Activated CD4-positive, alpha-beta T cell treated with anti-CD3 and anti-CD28 coated beads for 4 hours (primary cell): Measurements from ENCODE around the gene PI4KA.
"Not testable (repeated sequence)": the region's sequence is repeated elsewhere in the genome, so short reads cannot be mapped to it uniquely, and the experiment has no call there.

Experiments
- DNase-seq, 2 donors: peaks; one replicate each; pipeline ENCODE4 v3.0.0-alpha.2; 2020

Gene PI4KA

DNA sequence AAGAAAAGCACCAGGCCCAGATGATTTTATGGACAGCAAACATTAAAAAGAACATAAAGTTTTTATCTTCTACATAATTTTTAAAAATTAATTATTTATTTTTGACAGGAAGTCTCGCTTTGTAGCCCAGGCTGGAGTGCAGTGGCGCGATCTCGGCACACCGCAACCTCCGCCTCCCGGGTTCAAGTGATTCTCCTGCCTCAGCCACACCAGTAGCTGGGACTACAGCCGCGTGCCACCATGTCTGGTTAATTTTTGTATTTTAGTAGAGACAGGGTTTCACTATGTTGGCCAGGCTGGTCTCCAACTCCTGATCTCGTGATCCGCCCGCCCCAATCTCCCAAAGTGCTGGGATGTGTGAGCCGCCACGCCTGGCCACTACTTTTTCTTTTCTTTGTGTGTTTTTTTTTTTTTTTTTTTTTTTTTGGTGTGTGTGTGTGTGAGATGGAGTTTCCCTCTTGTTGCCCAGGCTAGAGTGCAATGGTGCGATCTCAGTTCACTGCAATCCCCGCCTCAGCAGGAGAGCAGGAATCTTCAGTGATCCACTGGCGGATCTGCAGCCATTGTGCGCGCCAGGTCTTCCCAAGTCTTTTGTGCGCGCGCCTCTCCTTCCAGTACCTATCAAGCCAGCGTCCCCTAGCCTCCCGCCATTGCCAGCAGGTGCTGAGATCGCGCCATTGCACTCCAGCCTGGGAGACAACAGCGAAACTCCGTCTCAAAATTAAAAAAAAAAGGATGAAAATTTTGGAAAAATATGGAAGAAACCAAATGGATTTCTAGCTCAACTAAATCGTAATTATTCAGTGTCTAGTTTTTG is 171.0 kb downstream of the PI4KA start:
- not testable (repeated sequence) for DNase-seq

DNA sequence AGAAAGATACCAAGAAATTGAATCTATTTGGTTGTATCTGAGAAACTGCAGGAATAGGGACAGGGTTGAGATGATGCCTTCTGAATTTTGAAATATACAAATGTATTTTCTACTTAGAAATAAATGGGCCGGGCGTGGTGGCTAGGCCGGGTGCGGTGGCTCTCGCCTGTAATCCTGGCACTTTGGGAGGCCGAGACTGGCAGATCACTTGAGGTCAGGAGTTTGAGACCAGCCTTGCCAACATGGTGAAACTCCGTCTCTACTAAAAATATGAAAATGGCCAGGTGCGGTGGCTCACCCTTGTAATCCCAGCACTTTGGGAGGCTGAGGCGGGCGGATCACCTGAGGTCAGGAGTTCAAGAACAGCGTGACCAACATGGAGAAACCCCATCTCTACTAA is 172.8 kb downstream of the PI4KA start:
- not testable (repeated sequence) for DNase-seq

DNA sequence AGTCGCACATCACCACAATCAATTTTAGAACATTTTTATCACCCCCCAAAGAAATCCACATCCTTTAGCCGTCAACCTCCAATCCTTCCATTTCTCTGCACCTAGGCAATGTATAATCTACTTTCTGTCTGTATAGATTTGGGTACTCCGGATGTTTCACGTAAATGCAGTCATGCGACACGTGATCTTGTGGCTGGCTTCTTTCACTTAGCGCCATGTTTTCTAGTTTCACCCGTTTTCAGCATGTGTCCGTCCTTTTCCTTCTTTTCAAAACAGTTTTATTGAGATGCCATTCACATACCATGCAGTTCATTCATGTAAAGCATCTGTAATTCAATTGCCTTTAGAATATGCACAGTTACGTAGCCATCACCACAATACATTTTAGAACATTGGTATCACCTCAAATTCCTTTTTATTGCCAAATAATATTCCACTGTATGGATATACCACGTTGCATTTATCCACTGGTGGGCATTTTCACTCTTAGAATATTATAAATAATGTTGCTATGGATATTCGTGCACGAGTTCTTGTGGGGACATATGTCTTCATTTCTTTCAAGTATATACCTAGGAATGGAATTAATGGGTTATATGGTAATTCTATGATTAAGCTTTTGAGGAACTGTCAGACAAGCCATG is 179.7 kb downstream of the PI4KA start:
- DNase-seq, result not testable (repeated sequence)

GRCh38 chr22:20677684-20678242 is 180.8 kb downstream of the PI4KA start:
- DNase-seq, result no peak

DNA sequence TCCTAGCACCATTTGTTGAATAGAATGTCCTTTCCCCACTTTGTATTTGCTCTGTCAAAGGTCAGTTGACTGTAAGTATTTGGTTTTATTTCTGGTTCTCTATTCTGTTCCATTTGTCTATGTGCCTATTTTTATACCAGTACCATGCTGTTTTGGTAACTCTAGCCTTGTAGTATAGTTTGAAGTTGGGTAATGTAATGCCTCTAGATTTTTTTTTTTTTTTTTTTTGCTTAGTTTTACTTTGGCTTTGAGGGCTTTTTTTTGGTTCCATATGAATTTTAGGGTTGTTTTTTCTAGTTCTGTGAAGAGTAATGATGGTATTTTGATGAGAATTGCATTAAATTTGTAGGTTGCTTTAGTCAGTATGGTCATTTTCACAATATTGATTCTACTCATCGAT is 183.0 kb downstream of the PI4KA start:
- DNase-seq, result not testable (repeated sequence)

- DNase-seq, result no peak
These were observed 183.6 kb downstream of the PI4KA start for GRCh38 chr22:20674998-20675397.

DNA sequence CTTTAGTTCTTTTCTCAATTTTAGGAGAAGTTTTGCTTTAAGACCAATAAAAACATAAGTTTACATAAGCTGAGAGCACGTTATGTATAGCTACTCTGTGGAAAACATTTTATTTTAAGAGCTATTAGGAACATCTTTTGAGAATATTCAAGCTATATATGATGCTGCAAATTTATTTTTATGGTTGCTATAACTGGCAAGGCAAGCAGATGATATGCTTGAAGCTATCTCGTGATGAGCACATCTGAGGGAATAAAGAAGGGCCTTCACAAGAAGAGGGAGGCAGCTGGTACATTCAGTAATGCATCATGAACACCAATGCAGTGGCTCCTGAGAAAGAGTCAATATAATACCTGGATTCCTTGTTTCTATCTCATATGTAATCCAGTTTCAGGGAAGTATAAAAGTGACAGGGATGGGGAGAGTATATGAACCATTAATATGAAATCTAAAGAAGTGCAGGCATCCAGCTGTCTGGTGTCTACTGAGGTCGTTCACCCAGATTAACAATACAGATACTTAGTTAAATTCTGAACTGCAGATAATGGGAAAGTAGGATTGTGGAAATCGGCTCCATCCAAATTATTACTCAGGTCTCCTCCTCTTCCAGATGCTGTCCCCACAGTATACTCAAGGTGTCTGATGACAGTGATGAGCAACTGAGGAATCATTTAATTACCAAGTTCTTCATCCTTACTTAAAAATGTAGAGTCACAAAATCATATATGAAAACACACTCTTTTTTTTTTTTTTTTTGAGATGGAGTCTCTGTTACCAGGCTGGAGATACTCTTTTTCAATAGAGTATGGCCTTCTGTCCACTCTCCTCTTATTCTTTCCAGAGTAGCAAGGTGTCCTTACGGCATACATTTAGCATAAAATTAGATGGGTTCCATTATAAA is 185.1 kb downstream of the PI4KA start:
- no peak for DNase-seq

DNA sequence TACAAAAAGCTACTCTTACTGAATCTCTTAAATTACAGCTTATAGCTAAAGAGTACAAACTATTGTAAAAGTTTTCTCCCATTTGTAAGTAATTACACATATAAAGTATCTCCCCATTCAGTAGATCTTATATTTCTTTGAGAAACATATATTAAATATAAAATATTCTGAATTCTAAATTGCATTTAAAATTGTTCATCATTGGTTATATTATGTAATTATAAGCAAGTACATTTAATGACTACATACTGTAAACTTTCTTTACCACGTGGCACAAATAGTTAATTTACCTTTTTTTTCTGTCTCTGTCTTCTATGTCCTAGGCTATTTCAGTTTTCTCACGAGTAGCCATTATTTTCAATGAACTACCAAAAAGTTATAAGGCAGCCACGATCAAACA is 185.9 kb downstream of the PI4KA start:
- DNase-seq, result no peak

- no peak for DNase-seq
These were observed 186.6 kb downstream of the PI4KA start for GRCh38 chr22:20672082-20672424.

DNA sequence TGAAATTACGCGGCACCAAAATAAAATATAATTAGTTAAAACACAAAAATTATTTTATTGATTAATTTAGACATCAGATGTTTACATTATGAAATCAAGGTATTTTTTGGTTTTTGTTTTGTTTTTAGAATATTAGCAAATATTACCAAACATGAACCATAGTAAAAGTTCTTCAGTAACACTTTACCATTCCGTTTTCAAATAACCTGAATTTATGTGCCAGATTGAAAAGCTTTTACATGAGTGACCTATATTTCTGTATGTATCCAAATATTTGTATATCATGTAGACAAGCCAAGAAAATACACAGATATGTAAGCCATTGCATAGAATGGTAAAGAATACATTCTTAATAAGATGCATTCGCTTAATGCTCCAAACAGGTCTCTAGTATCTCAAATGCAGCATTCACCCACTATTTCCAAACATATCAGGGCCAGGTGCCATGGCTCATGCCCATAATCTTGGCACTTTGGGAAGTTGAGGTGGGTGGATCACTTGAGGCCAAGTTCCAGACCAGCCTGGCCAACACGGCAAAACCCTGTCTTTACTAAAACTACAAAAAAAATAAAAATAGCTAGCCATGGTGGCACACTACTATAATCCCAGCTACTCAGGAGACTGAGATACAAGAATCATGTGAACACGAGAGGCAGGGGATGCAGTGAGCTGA is 187.1 kb downstream of the PI4KA start:
- no peak for DNase-seq

- not testable (repeated sequence) for DNase-seq
These were observed 188.0 kb downstream of the PI4KA start for GRCh38 chr22:20670457-20671261.

GRCh38 chr22:20669884-20670283 is 188.7 kb downstream of the PI4KA start:
- not testable (repeated sequence) for DNase-seq

DNA sequence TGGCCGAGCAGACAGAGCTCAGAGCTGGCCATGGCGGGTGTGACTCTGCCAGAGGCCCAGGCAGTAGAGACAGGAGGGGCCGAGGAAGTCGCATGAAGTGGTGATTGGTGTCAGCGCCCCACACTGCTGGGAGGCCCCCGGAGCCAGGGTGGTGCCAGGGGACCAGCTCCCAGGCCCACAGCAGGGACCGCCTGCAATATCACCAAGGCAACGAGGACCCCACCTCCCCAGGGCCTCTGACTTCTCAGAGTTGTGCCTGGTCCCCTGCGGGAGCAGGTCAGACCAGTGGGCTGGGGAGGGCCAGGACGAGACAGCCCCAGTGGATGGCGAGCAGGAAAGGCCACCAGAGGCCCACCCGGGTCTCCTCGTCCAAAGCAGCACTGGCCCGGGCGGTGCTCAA is 189.1 kb downstream of the PI4KA start:
- not testable (repeated sequence) for DNase-seq

DNA sequence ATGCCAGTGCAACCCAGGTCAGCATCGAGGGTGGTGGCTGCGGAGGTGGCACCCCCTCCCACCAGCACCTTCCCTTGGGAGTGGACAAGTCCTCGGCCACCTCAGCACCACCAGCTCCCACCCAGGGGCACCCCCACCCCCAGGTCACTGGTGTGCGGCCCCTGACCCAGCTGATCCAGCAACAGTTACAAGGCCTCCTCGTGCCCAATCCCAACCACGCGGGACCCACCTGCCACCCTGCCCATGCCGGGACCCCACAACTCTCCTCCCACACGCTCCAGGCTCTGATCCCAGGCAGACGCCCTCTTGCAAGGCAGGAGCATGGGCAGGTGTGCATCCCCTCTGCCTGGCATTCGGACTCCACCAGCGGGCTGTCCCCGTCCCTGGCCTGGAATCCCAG is 189.8 kb downstream of the PI4KA start:
- DNase-seq, result not testable (repeated sequence)

DNA sequence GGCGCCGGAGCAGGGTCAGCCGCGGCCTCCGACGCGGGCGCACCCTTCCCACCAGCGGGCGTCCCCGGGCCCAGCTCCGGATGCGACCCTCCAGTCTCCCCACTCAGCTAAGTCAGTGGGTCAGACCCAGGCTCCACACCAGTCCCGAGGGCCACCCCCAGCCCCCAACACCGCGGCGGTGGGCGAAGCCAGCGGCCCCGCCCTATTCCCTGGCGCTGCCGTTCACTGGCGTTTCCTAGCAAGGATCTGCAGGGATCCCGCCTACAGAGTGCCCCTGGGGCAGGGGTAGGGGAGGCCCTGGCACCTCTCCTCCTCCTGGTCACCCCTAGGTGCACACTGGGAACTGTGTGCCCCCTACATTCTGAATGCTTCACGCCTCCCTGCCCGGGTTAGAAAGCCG is 190.4 kb downstream of the PI4KA start:
- DNase-seq, result not testable (repeated sequence)

- not testable (repeated sequence) for DNase-seq
These were observed 191.1 kb downstream of the PI4KA start for GRCh38 chr22:20667548-20667947.

DNA sequence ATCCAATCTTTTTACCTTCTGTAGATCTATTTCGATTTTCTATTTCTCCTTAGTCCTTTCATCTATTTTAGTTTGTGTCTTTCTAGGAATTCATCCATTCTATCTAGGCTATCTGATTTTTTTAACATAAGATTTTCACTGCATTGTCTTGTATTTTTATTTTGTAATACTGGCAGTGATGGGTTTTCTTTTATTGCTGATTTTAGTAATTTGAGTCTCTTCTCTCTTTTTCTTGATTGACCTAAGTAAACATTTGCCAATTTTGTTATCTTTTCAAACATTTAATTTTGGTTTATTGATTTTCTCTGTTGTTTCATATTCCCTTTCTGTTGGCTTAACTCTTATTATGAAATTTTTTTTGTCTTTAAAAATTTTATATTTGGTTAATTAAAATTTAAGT is 192.1 kb downstream of the PI4KA start:
- DNase-seq, result no peak

GRCh38 chr22:20664594-20664959 is 194.0 kb downstream of the PI4KA start:
- DNase-seq, result no peak

- DNase-seq, result no peak
These were observed 194.5 kb downstream of the PI4KA start for GRCh38 chr22:20663941-20664593.

DNA sequence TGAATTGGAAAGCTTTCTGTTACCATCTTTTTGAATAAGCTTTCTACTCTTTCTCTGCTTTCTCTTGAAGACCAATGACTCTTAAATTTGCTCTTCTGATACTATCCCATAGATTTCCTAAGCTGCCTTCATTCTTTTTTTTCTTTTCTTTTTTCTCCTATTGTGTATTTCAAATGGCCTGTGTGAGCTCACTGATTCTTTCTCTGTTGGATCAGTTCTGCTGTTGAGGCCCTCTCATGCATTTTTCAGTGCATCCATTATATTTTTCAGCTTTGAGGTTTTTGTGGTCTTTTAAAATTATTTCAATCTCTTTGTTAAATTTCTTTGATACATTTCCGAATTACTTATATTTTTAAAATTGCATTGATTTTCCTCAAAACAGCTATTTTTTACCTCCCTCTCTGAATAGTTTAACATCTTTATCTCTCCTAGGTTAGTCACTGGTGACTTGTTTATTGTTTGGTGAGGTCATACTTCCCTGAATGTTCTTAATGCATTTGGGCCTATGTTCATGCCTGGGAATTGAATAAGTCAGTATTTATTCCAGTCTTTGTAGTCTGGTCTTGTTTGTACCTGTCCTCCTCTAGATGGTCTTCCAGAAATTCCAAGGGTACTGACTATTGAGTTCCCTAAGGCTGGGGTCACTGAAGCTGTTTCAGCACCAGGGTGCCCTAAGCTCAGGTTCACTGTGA is 195.3 kb downstream of the PI4KA start:
- DNase-seq, result no peak
